HepG2 (cell line): ENCODE measurements around the gene ABHD15. TPM values are rescaled to one million over a fixed set of nuclear protein-coding genes. Genes with fewer than 3 reads are reported as not detected.

Experiments used
- AGO2 ChIP-seq: fragments of 200-400 bp; formaldehyde crosslinking; optimal IDR thresholded peaks from 2 replicates; pipeline ENCODE3; 2017; ENCODE audit warnings: mild to moderate bottlenecking, low read depth, low read length, moderate library complexity
- EEA1 ChIP-seq: sonication (generic); formaldehyde crosslinking; IDR thresholded peaks from 2 replicates; pipeline ENCODE4 v1.5.1; 2020; ENCODE audit warnings: mild to moderate bottlenecking, missing genetic modification reagents, borderline replicate concordance
- HOXA7 ChIP-seq: sonication (generic); formaldehyde crosslinking; IDR thresholded peaks from 2 replicates; pipeline ENCODE4 v1.8.1; 2022; ENCODE audit warnings: mild to moderate bottlenecking, missing genetic modification reagents, moderate library complexity
- KDM2A ChIP-seq: sonication (generic); formaldehyde crosslinking; IDR thresholded peaks from 2 replicates; pipeline ENCODE4 v1.4.0; 2020; ENCODE audit warnings: low read depth, missing genetic modification reagents, borderline replicate concordance
- MED13 ChIP-seq: sonication (generic); formaldehyde crosslinking; IDR thresholded peaks from 2 replicates; pipeline ENCODE4 v1.5.0; 2020; ENCODE audit warnings: missing genetic modification reagents
- MIER2 ChIP-seq: IDR thresholded peaks from 2 replicates; pipeline ENCODE4 v1.6.1; 2016; ENCODE audit warnings: missing biosample characterization, missing genetic modification reagents
- MTF1 ChIP-seq: sonication (generic); formaldehyde crosslinking; IDR thresholded peaks from 2 replicates; pipeline ENCODE4 v1.5.0; 2020; ENCODE audit warnings: missing genetic modification reagents
- RFX1 ChIP-seq: fragments of 450-650 bp; IDR thresholded peaks from 2 replicates; pipeline ENCODE4 v1.6.1; 2017
- ZFP1 ChIP-seq: IDR thresholded peaks from 2 replicates; pipeline ENCODE4 v1.6.1; 2016
- ZNF24 ChIP-seq: fragments of 450-650 bp; IDR thresholded peaks from 2 replicates; pipeline ENCODE4 v1.6.1; 2017; ENCODE audit warnings: antibody characterized with exemption, mild to moderate bottlenecking
- ZNF431 ChIP-seq: sonication (generic); formaldehyde crosslinking; IDR thresholded peaks from 2 replicates; pipeline ENCODE4 v1.9.0; 2022; ENCODE audit warnings: missing genetic modification reagents, low read depth, mild to moderate bottlenecking, borderline replicate concordance
- ZNF572 ChIP-seq: sonication (generic); formaldehyde crosslinking; IDR thresholded peaks from 2 replicates; pipeline ENCODE4 v1.5.1; 2020; ENCODE audit warnings: mild to moderate bottlenecking, missing genetic modification reagents
- ZNF589 ChIP-seq: sonication (generic); formaldehyde crosslinking; conservative IDR thresholded peaks from 2 replicates; pipeline ENCODE4 v1.8.0; 2022; ENCODE audit warnings: mild to moderate bottlenecking, moderate library complexity, missing genetic modification reagents
- polyA plus RNA-seq, 8 experiments: library from polyadenylated mRNA; depleted of rRNA in 3 of 8; stranded (reverse) in 7 of 8; unstranded in 1 of 8; fragments of >200 nt; fragmentation: Illumina TruSeq in 4 of 8; extraction: Trizol in 4 of 8; gene quantifications; 2 replicates each; pipeline versions ENCODE4 v1.2.1 to v1.2.3, GENCODE V29; 2011 to 2016; ENCODE audit warnings: low read depth in 4 of 8, missing spikeins in 1 of 8, mixed read lengths in 1 of 8; ENCODE audit not compliant: insufficient read depth in 1 of 8
- total RNA-seq, 5 experiments: library from RNA; depleted of rRNA; stranded (reverse); fragments of >200 nt; fragmentation: Illumina TruSeq; extraction: Trizol; gene quantifications; 2 replicates each; pipeline ENCODE4 v1.2.3, GENCODE V29; 2016; ENCODE audit warnings: low read depth in 1 of 5
- TF ChIP-seq, protein P1 (sequence below): sonication (generic); formaldehyde crosslinking; IDR thresholded peaks from 2 replicates; pipeline ENCODE4 v1.5.0; 2020; ENCODE audit warnings: mild to moderate bottlenecking, missing genetic modification reagents
- TF ChIP-seq, protein P2 (sequence below): sonication (generic); formaldehyde crosslinking; IDR thresholded peaks from 2 replicates; pipeline ENCODE4 v1.8.0; 2022; ENCODE audit warnings: missing genetic modification reagents, mild to moderate bottlenecking, borderline replicate concordance
- TF ChIP-seq, protein P3 (sequence below): sonication (generic); formaldehyde crosslinking; IDR thresholded peaks from 2 replicates; pipeline ENCODE4 v1.9.0; 2021; ENCODE audit warnings: mild to moderate bottlenecking, missing genetic modification reagents
- TF ChIP-seq, protein P4 (sequence below): sonication (generic); formaldehyde crosslinking; IDR thresholded peaks from 2 replicates; pipeline ENCODE4 v1.4.0; 2020; ENCODE audit warnings: missing genetic modification reagents, mild to moderate bottlenecking, borderline replicate concordance

ABHD15 gene
- total and polyA plus RNA-seq, 2 of the 13 experiments (the other 11 are each of a cell fraction or from before 2014, with no cell fraction given), result 2.4 to 7.7 TPM

DNA sequence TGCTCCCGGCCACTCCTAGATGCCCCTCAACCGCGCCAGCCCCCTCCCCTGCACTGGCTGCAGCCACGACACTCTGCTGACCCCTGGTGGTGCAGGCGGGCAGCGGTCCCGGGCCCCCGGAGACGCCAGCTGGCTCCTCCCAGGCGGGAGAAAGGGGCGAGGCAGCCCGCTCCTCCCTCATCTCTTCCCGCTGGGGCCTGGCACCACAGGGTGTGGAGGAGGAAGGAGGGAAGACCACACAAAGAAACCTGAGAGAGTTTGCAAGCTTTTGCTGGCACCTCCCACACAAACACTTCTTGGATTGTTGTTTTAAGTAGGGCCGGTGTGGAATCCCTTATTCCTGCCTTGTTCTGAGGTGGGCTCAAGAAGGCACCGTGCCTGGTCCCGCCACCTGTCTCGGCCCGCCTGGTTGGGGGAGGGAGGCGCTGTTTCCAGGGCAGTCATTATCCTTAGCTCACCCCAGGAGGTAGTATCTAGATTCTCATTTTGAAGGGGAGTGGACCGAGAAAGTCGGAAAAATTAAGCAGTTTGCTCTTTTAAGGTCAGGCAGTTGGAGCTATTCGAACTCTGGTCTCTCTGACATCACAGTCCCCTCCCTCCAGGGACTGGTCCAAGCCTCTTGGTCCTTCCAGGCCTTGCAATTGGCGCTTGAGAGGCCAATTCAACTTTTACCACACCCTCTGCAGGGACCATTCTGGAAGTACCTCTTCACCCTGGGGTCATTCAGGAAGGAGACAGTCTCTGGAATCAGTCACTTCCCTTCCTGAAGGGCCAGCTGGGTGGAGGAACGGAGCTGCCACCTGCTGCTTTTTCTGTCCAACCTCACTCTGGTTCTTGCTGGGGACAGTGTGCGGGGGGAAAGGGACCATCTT is 25.1 kb upstream of the ABHD15 start (continued):
- TF ChIP-seq, protein P1, sequence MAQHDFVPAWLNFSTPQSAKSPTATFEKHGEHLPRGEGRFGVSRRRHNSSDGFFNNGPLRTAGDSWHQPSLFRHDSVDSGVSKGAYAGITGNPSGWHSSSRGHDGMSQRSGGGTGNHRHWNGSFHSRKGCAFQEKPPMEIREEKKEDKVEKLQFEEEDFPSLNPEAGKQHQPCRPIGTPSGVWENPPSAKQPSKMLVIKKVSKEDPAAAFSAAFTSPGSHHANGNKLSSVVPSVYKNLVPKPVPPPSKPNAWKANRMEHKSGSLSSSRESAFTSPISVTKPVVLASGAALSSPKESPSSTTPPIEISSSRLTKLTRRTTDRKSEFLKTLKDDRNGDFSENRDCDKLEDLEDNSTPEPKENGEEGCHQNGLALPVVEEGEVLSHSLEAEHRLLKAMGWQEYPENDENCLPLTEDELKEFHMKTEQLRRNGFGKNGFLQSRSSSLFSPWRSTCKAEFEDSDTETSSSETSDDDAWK (CRISPR knock-in tag), result no peak
- TF ChIP-seq ZNF572 (CRISPR knock-in tag) (peak; percentile 82; the same call in 1 of the 2 replicates), RFX1 (no peak), ZFP1 (no peak), MTF1 (no peak), MIER2 (CRISPR knock-in tag) (no peak), AGO2 (no peak), MED13 (CRISPR knock-in tag) (no peak; the same call in 1 of the 2 replicates), KDM2A (CRISPR knock-in tag) (peak; percentile 93), ZNF589 (CRISPR knock-in tag) (no peak), EEA1 (no peak), HOXA7 (no peak), ZNF24 (no peak), ZNF431 (CRISPR knock-in tag) (no peak)
- TF ChIP-seq, protein P2, sequence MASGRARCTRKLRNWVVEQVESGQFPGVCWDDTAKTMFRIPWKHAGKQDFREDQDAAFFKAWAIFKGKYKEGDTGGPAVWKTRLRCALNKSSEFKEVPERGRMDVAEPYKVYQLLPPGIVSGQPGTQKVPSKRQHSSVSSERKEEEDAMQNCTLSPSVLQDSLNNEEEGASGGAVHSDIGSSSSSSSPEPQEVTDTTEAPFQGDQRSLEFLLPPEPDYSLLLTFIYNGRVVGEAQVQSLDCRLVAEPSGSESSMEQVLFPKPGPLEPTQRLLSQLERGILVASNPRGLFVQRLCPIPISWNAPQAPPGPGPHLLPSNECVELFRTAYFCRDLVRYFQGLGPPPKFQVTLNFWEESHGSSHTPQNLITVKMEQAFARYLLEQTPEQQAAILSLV (CRISPR knock-in tag), result no peak
- TF ChIP-seq, protein P3, sequence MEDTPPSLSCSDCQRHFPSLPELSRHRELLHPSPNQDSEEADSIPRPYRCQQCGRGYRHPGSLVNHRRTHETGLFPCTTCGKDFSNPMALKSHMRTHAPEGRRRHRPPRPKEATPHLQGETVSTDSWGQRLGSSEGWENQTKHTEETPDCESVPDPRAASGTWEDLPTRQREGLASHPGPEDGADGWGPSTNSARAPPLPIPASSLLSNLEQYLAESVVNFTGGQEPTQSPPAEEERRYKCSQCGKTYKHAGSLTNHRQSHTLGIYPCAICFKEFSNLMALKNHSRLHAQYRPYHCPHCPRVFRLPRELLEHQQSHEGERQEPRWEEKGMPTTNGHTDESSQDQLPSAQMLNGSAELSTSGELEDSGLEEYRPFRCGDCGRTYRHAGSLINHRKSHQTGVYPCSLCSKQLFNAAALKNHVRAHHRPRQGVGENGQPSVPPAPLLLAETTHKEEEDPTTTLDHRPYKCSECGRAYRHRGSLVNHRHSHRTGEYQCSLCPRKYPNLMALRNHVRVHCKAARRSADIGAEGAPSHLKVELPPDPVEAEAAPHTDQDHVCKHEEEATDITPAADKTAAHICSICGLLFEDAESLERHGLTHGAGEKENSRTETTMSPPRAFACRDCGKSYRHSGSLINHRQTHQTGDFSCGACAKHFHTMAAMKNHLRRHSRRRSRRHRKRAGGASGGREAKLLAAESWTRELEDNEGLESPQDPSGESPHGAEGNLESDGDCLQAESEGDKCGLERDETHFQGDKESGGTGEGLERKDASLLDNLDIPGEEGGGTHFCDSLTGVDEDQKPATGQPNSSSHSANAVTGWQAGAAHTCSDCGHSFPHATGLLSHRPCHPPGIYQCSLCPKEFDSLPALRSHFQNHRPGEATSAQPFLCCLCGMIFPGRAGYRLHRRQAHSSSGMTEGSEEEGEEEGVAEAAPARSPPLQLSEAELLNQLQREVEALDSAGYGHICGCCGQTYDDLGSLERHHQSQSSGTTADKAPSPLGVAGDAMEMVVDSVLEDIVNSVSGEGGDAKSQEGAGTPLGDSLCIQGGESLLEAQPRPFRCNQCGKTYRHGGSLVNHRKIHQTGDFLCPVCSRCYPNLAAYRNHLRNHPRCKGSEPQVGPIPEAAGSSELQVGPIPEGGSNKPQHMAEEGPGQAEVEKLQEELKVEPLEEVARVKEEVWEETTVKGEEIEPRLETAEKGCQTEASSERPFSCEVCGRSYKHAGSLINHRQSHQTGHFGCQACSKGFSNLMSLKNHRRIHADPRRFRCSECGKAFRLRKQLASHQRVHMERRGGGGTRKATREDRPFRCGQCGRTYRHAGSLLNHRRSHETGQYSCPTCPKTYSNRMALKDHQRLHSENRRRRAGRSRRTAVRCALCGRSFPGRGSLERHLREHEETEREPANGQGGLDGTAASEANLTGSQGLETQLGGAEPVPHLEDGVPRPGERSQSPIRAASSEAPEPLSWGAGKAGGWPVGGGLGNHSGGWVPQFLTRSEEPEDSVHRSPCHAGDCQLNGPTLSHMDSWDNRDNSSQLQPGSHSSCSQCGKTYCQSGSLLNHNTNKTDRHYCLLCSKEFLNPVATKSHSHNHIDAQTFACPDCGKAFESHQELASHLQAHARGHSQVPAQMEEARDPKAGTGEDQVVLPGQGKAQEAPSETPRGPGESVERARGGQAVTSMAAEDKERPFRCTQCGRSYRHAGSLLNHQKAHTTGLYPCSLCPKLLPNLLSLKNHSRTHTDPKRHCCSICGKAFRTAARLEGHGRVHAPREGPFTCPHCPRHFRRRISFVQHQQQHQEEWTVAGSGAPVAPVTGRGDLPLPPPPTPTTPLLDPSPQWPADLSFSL (CRISPR knock-in tag), result no peak
- TF ChIP-seq, protein P4, sequence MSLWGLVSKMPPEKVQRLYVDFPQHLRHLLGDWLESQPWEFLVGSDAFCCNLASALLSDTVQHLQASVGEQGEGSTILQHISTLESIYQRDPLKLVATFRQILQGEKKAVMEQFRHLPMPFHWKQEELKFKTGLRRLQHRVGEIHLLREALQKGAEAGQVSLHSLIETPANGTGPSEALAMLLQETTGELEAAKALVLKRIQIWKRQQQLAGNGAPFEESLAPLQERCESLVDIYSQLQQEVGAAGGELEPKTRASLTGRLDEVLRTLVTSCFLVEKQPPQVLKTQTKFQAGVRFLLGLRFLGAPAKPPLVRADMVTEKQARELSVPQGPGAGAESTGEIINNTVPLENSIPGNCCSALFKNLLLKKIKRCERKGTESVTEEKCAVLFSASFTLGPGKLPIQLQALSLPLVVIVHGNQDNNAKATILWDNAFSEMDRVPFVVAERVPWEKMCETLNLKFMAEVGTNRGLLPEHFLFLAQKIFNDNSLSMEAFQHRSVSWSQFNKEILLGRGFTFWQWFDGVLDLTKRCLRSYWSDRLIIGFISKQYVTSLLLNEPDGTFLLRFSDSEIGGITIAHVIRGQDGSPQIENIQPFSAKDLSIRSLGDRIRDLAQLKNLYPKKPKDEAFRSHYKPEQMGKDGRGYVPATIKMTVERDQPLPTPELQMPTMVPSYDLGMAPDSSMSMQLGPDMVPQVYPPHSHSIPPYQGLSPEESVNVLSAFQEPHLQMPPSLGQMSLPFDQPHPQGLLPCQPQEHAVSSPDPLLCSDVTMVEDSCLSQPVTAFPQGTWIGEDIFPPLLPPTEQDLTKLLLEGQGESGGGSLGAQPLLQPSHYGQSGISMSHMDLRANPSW (CRISPR knock-in tag), result 0 out of 2 replicates have a peak, but pooled peaks have one; percentile 29
